HL-60 (cell line): ENCODE results near the gene SLC25A51.

Experiments
- DNase-seq, 2 experiments: peaks; one replicate each; pipeline ENCODE4 v3.0.0-alpha.2; 2010 to 2020; ENCODE audit warnings: low read depth in 1 of 2, low spot score in 1 of 2
- H3K27ac ChIP-seq: fragments of 250-450 bp; sonication (Bioruptor Pico); replicated peaks from 2 replicates; pipeline ENCODE4 v1.5.1; 2020; ENCODE audit warnings: mild to moderate bottlenecking, moderate library complexity
- H3K27me3 ChIP-seq: fragments of 250-450 bp; sonication (Bioruptor Pico); 2 replicates; pipeline ENCODE4 v1.5.1; 2021; ENCODE audit warnings: mild to moderate bottlenecking, moderate library complexity; ENCODE audit not compliant: insufficient read depth, poor library complexity, severe bottlenecking
- H3K4me3 ChIP-seq: replicated peaks from 2 replicates; pipeline ENCODE4 v1.5.1; 2011; ENCODE audit warnings: mild to moderate bottlenecking, control low read depth, low read length; ENCODE audit not compliant: insufficient read depth
- GABPA ChIP-seq: IDR thresholded peaks from 2 replicates; pipeline ENCODE4 v1.6.1; 2012; ENCODE audit warnings: low read depth
- POLR2AphosphoS5 ChIP-seq: IDR thresholded peaks from 2 replicates; pipeline ENCODE4 v1.6.1; 2012; ENCODE audit warnings: low read depth
- REST ChIP-seq: IDR thresholded peaks from 2 replicates; pipeline ENCODE4 v1.6.1; 2012; ENCODE audit warnings: low read depth; ENCODE audit not compliant: insufficient replicate concordance
- SPI1 ChIP-seq: IDR thresholded peaks from 2 replicates; pipeline ENCODE4 v1.6.1; 2012; ENCODE audit warnings: low read depth, mild to moderate bottlenecking, borderline replicate concordance
- TF ChIP-seq, protein P1 (sequence below): IDR thresholded peaks from one replicate; pipeline ENCODE4 v1.5.1; 2011; ENCODE audit warnings: low read length, control low read depth, inconsistent platforms; ENCODE audit not compliant: insufficient read depth

The SLC25A51 gene

GRCh38 chr9:37902796-37903646 is 906 bp downstream of the SLC25A51 start:
- DNase-seq, result no peak
- peak overlapping the region; percentile 79 for H3K4me3 ChIP-seq
- TF ChIP-seq, protein P1, sequence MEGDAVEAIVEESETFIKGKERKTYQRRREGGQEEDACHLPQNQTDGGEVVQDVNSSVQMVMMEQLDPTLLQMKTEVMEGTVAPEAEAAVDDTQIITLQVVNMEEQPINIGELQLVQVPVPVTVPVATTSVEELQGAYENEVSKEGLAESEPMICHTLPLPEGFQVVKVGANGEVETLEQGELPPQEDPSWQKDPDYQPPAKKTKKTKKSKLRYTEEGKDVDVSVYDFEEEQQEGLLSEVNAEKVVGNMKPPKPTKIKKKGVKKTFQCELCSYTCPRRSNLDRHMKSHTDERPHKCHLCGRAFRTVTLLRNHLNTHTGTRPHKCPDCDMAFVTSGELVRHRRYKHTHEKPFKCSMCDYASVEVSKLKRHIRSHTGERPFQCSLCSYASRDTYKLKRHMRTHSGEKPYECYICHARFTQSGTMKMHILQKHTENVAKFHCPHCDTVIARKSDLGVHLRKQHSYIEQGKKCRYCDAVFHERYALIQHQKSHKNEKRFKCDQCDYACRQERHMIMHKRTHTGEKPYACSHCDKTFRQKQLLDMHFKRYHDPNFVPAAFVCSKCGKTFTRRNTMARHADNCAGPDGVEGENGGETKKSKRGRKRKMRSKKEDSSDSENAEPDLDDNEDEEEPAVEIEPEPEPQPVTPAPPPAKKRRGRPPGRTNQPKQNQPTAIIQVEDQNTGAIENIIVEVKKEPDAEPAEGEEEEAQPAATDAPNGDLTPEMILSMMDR, result no peak
- TF ChIP-seq SPI1 (no peak), GABPA (no peak), POLR2AphosphoS5 (no peak), REST (no peak)
- peak overlapping the region; percentile 81 for H3K27ac ChIP-seq
- H3K27me3 ChIP-seq, result no peaks in the 10 kb centered on the region

GRCh38 chr9:37902131-37902530 is 1.8 kb downstream of the SLC25A51 start:
- Histone ChIP-seq H3K4me3 (no peak overlapping the region), H3K27ac (no peak overlapping the region), H3K27me3 (no peaks in the 10 kb centered on the region)
- TF ChIP-seq REST (no peak), SPI1 (no peak), GABPA (no peak), POLR2AphosphoS5 (no peak)
- TF ChIP-seq, protein P1, result no peak
- DNase-seq, result no peak

DNA sequence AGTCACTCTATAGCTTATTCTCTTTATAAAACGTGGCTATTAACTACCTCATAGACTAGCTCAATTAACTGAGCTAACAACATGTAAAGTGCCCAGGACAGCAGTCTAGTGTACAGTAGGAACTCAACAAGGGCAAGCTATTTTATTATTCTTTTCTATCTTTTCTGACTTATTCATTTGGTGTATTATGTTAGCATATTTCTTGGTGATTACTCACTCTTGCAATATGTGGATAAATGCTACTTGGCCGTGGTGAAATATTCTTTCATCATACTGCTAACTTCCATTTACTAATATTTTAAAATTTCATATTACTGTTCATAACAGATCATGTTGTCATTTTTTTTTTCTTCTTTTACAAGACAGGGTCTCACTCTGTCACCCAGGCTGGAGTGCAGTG is 4.9 kb downstream of the SLC25A51 start:
- no peak for DNase-seq

More for the DNA sequence above, 4.9 kb downstream of the SLC25A51 start:
- TF ChIP-seq, protein P1, result no peak
- TF ChIP-seq REST (no peak), GABPA (no peak), POLR2AphosphoS5 (no peak), SPI1 (no peak)
- H3K4me3 ChIP-seq, result no peak overlapping the region
- peak overlapping the region; percentile 43 for H3K27ac ChIP-seq
- no peaks in the 10 kb centered on the region for H3K27me3 ChIP-seq
